Measurements from ENCODE around the gene ZNF273. TPM values are rescaled to one million over a fixed set of nuclear protein-coding genes. Genes with fewer than 3 reads are reported as not detected.

ZNF273 gene
- total and polyA plus RNA-seq, 8 donors, result 1.3 to 24.3 (median 6.9) TPM

DNA sequence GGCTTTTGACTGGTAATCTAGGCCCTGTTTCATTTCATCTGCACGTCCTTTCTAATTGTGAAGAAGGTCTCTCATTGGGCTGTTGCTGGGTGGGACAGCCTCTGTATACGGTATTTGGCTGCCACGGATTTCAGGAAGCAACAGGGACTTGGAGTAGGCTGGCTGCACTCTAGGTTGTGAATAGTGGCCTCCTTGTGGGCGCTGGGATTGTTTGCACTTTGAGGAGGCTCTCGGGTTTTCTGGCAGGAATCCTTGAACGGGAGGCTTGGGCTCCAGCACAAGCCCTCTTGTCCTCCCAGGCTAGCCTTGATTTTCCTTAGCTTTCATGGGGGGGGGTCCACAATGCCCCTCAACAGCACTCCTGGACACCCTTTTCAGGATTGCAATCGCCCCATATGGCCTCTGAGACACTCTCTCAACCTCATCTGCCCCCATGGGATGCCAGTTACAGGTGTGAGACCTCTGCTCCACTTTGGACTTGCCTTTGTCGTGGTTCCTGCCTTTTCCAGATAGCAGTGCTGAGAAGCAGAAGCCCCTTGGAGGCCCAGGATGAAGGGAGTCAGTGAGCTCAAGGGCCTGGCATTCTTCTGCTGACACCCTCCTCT, 33.9 kb upstream of the ZNF273 start:
- H3K36me3 ChIP-seq, result no peaks in the 10 kb centered on the region
- intact Hi-C loops (cut with DNase I; ENCODE audit: low total_unique reads), result no loop called here
- H3K27me3 ChIP-seq, result peaks cover 0 to 3% (median 0%) of the 10 kb centered on the region in 3 donors
- H3K4me3 ChIP-seq, result no peak overlapping the region
- no peak overlapping the region for H3K27ac ChIP-seq
- DNase-seq, result peak in 1 of 2 donors; percentile 10
- TF ChIP-seq EP300 (IDR thresholded peaks at IDR 0.05) (no peak), POLR2A (IDR thresholded peaks at IDR 0.05) (no peak)
- WGBS, 5 donors, result 64 to 71% (median 68%) methylated on average over 8 of the region's 8 CpGs
- H3K9me3 ChIP-seq, result peaks cover 0 to 19% (median 0%) of the 10 kb centered on the region in 4 donors
- H3K4me1 ChIP-seq, result no peaks in the 10 kb centered on the region

DNA sequence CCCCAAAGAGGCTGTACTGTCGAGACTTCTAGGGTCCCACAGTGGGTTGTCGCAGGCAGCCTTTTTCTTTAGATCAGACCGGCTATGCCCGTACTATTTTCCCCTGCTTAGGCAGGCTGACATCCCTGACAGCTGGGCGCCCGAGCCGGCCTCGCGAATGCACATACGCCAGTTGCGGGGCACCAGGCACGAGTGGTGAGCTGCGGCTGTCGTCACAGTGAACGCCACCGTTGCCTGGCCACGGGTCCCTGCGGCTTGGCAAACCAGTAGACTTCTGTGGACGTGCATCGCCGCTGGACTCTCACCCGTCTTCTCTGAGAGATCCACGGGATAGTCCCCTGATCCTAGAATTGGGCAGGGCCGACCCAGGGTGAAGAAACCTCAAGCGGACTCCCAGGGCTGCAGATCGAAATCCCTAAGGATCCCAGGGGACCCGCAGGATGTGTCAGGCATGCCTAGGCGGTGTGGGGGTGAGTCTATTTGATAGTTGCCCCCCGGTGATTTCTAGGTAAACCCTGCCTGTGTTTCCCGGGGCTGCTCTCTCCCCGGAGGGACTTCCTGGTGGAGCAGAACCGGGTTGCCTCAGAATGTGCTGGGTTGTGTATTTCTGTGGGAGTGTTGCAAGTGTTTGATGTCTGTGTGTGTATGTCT, 33.0 kb upstream of the ZNF273 start:
- intact Hi-C loops (cut with DNase I; ENCODE audit: low total_unique reads), result no loop called here
- DNase-seq, result peak in 1 of 2 donors; percentile 17

DNA sequence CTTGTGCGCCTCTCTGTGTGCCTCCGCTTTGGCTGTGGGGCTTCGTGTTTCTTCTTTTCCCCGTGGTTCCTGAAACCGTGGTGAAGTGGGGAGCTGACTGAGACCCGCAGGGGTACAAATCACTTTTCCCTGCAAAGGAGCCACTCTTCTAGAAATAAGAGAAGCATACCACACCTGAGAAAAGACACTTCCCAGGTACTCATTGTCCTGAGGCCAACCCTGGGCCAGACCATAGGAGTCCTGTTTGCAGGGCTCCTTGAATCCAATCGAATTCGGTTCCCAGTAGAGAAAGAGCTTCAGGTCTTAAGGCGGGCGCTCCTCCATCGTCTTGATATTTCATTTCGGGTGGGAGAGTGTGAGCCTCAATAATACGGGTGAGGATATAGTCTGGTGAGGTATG, 32.4 kb upstream of the ZNF273 start:
- Histone ChIP-seq H3K4me3 (no peak overlapping the region), H3K4me1 (no peaks in the 10 kb centered on the region), H3K27me3 (peaks cover 0 to 8% (median 0%) of the 10 kb centered on the region in 3 donors), H3K36me3 (no peaks in the 10 kb centered on the region), H3K27ac (no peak overlapping the region), H3K9me3 (peaks cover 0 to 22% (median 2%) of the 10 kb centered on the region in 4 donors)
- WGBS, 5 donors, result 92 to 96% (median 95%) methylated on average over 13 of the region's 13 CpGs
- peak in 1 of 2 donors; percentile 9 for DNase-seq
- no peak for TF ChIP-seq POLR2AphosphoS5 (IDR thresholded peaks at IDR 0.05)
- TF ChIP-seq, protein P1, sequence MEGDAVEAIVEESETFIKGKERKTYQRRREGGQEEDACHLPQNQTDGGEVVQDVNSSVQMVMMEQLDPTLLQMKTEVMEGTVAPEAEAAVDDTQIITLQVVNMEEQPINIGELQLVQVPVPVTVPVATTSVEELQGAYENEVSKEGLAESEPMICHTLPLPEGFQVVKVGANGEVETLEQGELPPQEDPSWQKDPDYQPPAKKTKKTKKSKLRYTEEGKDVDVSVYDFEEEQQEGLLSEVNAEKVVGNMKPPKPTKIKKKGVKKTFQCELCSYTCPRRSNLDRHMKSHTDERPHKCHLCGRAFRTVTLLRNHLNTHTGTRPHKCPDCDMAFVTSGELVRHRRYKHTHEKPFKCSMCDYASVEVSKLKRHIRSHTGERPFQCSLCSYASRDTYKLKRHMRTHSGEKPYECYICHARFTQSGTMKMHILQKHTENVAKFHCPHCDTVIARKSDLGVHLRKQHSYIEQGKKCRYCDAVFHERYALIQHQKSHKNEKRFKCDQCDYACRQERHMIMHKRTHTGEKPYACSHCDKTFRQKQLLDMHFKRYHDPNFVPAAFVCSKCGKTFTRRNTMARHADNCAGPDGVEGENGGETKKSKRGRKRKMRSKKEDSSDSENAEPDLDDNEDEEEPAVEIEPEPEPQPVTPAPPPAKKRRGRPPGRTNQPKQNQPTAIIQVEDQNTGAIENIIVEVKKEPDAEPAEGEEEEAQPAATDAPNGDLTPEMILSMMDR (IDR thresholded peaks at IDR 0.05), result no peak
- intact Hi-C loops (cut with DNase I; ENCODE audit: low total_unique reads), result no loop called here

More for the DNA sequence above, 33.0 kb upstream of the ZNF273 start:
- H3K9me3 ChIP-seq, result peaks cover 0 to 22% (median 2%) of the 10 kb centered on the region in 4 donors
- no peaks in the 10 kb centered on the region for H3K4me1 ChIP-seq
- no peak overlapping the region for H3K4me3 ChIP-seq
- TF ChIP-seq, protein P1 (IDR thresholded peaks at IDR 0.05), result no peak
- TF ChIP-seq EP300 (IDR thresholded peaks at IDR 0.05), result no peak
- TF ChIP-seq POLR2AphosphoS5 (IDR thresholded peaks at IDR 0.05), result no peak
- no peak for TF ChIP-seq POLR2A (IDR thresholded peaks at IDR 0.05)
- no peaks in the 10 kb centered on the region for H3K36me3 ChIP-seq
- peaks cover 0 to 8% (median 0%) of the 10 kb centered on the region in 3 donors for H3K27me3 ChIP-seq
- WGBS, 5 donors, result 91 to 95% (median 92%) methylated on average over 29 to 32 of the region's 32 CpGs
- H3K27ac ChIP-seq, result no peak overlapping the region

DNA sequence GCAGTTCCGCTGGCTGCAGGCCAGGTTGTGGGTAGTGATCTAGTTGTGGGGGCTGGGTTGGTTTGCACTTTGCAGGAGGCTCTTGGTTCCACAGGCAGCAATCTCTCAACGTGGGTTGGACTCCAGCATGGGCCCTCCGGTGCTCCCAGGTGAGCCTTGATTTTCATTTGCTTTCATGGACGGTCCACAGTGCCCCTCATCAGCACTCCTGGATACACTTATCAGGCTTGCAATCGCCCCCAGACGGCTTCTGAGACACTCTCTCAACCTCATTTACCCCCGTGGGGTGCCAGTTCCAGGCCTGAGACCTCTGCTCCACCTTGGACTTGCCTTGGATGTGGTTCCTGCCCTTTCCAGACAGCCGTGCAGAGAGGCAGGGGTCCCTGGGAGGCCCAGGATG, 31.3 kb upstream of the ZNF273 start:
- intact Hi-C loops (cut with DNase I; ENCODE audit: low total_unique reads), result no loop called here
- H3K4me1 ChIP-seq, result no peaks in the 10 kb centered on the region
- no peak overlapping the region for H3K4me3 ChIP-seq
- H3K27me3 ChIP-seq, result peaks cover 0 to 4% (median 0%) of the 10 kb centered on the region in 3 donors
- TF ChIP-seq, protein P1 (IDR thresholded peaks at IDR 0.05), result no peak
- TF ChIP-seq POLR2AphosphoS5 (IDR thresholded peaks at IDR 0.05), result no peak
- peaks cover 0 to 22% (median 2%) of the 10 kb centered on the region in 4 donors for H3K9me3 ChIP-seq
- H3K36me3 ChIP-seq, result no peaks in the 10 kb centered on the region
- DNase-seq, result peak in 1 of 2 donors; percentile 19
- 63 to 74% (median 69%) methylated on average over 6 to 8 of the region's 8 CpGs for whole genome bisulfite sequencing, 5 donors
- H3K27ac ChIP-seq, result no peak overlapping the region

All from stomach (tissue), 9 donors.